CD14-positive monocyte (primary cell): ENCODE data around the gene HPSE2. TPM values are rescaled to one million over a fixed set of nuclear protein-coding genes. Genes with fewer than 3 reads are reported as not detected.

Experiments used
- DNase-seq, 3 donors: peaks; one replicate each; pipeline ENCODE4 v3.0.0-alpha.2; 2011 to 2022
- H2AFZ ChIP-seq: 2 replicates; pipeline ENCODE4 v1.6.0; 2012; ENCODE audit warnings: mild to moderate bottlenecking, low read depth, low read length, inconsistent platforms; ENCODE audit not compliant: insufficient read depth, poor library complexity, severe bottlenecking
- H3K27ac ChIP-seq, 2 donors: 1 replicate in 1 of 2; 2 replicates in 1 of 2; pipeline ENCODE4 v1.5.1; 2012 to 2013; ENCODE audit warnings: low read length in 2 of 2, control low read depth in 1 of 2, inconsistent platforms in 1 of 2, low read depth in 1 of 2, mild to moderate bottlenecking in 1 of 2
- H3K27me3 ChIP-seq, 2 donors: one replicate each; pipeline versions ENCODE4 v1.6.0 to v1.6.1; 2011 to 2013; ENCODE audit warnings: low read length in 2 of 2; ENCODE audit not compliant: control insufficient read depth in 2 of 2, insufficient read depth in 2 of 2
- H3K36me3 ChIP-seq, 2 donors: replicated peaks in 1 of 2; 1 replicate in 1 of 2; 2 replicates in 1 of 2; pipeline versions ENCODE4 v1.5.1 to v1.6.1; 2012 to 2013; ENCODE audit warnings: low read length in 2 of 2, control low read depth in 1 of 2, inconsistent platforms in 1 of 2, mild to moderate bottlenecking in 1 of 2; ENCODE audit not compliant: insufficient read depth in 2 of 2, control insufficient read depth in 1 of 2
- H3K4me1 ChIP-seq, 2 donors: 1 replicate in 1 of 2; 2 replicates in 1 of 2; pipeline versions ENCODE4 v1.5.1 to v1.6.1; 2012 to 2013; ENCODE audit warnings: low read length in 2 of 2, control low read depth in 1 of 2, inconsistent platforms in 1 of 2, mild to moderate bottlenecking in 1 of 2, moderate library complexity in 1 of 2; ENCODE audit not compliant: insufficient read depth in 2 of 2, control insufficient read depth in 1 of 2
- H3K4me2 ChIP-seq: replicated peaks from 2 replicates; pipeline ENCODE3; 2012; ENCODE audit warnings: low read length, moderate library complexity, mild to moderate bottlenecking; ENCODE audit not compliant: poor library complexity, severe bottlenecking; ENCODE audit errors: extremely low read depth
- H3K4me3 ChIP-seq, 3 experiments: fragments of 200-600 bp in 1 of 3; sonication (generic) in 1 of 3; replicated peaks in 1 of 3; 1 replicate in 2 of 3; 2 replicates in 1 of 3; pipeline ENCODE4 v1.5.1; 2011 to 2013; ENCODE audit warnings: low read length in 3 of 3, mild to moderate bottlenecking in 3 of 3, control low read depth in 2 of 3, low read depth in 2 of 3, inconsistent platforms in 1 of 3, moderate library complexity in 1 of 3
- H3K79me2 ChIP-seq: 2 replicates; pipeline ENCODE4 v1.6.0; 2012; ENCODE audit warnings: mild to moderate bottlenecking, control low read depth, inconsistent platforms, low read length, moderate library complexity; ENCODE audit not compliant: insufficient read depth
- H3K9ac ChIP-seq: 2 replicates; pipeline ENCODE4 v1.6.0; 2017; ENCODE audit warnings: low read length, mild to moderate bottlenecking; ENCODE audit not compliant: insufficient read depth, poor library complexity, severe bottlenecking
- H3K9me3 ChIP-seq, 2 donors: replicated peaks in 1 of 2; 1 replicate in 1 of 2; 2 replicates in 1 of 2; pipeline versions ENCODE4 v1.5.1 to v1.6.1; 2012 to 2013; ENCODE audit warnings: low read length in 2 of 2, control low read depth in 1 of 2; ENCODE audit not compliant: control insufficient read depth in 1 of 2, insufficient read depth in 1 of 2
- H4K20me1 ChIP-seq: 2 replicates; pipeline ENCODE4 v1.6.0; 2012; ENCODE audit warnings: mild to moderate bottlenecking, low read length, control low read depth, moderate library complexity; ENCODE audit not compliant: insufficient read depth
- H3K27ac Mint-ChIP-seq, 7 donors: one replicate each; pipeline ENCODE4 v1.8.0; 2020; ENCODE audit warnings: mild to moderate bottlenecking in 7 of 7, mixed read lengths in 7 of 7, moderate library complexity in 6 of 7, inconsistent platforms in 2 of 7
- H3K27me3 Mint-ChIP-seq, 3 donors: one replicate each; pipeline ENCODE4 v1.8.0; 2021 to 2022; ENCODE audit warnings: low read depth in 3 of 3, mild to moderate bottlenecking in 3 of 3, mixed read lengths in 3 of 3, moderate library complexity in 3 of 3, inconsistent platforms in 1 of 3
- H3K36me3 Mint-ChIP-seq, 2 donors: one replicate each; pipeline ENCODE4 v1.8.0; 2020; ENCODE audit warnings: mixed read lengths in 2 of 2, inconsistent platforms in 1 of 2, mild to moderate bottlenecking in 1 of 2
- H3K4me1 Mint-ChIP-seq: one replicate; pipeline ENCODE4 v1.8.0; 2020; ENCODE audit warnings: mild to moderate bottlenecking, mixed read lengths
- H3K4me3 Mint-ChIP-seq, 2 donors: one replicate each; pipeline ENCODE4 v1.8.0; 2020; ENCODE audit warnings: mild to moderate bottlenecking in 2 of 2, mixed read lengths in 2 of 2, moderate library complexity in 1 of 2
- H3K9me3 Mint-ChIP-seq, 7 donors: one replicate each; pipeline ENCODE4 v1.8.0; 2020 to 2022; ENCODE audit warnings: mixed read lengths in 7 of 7, mild to moderate bottlenecking in 6 of 7, moderate library complexity in 6 of 7, inconsistent platforms in 2 of 7
- CTCF ChIP-seq: fragments of 200-600 bp; IDR thresholded peaks from one replicate; pipeline ENCODE4 v1.8.0; 2022; ENCODE audit warnings: antibody characterized with exemption, mild to moderate bottlenecking
- WGBS: methylation state at CpG from one replicate; pipeline ENCODE4 v1.1.5; 2013; ENCODE audit warnings: missing lambda C conversion rate; ENCODE audit not compliant: insufficient coverage; 5-methylcytosine and 5-hydroxymethylcytosine counted together
- intact Hi-C, 2 donors: fragments of 100-400 bp; cut with micrococcal nuclease; formaldehyde crosslinking; loops; one replicate each; pipeline versions ENCODE4 v1.15.0 to v1.15.1; 2023
- polyA plus RNA-seq, 3 donors: library from polyadenylated mRNA; depleted of rRNA in 1 of 3; unstranded in 2 of 3; stranded (reverse) in 1 of 3; fragments of 300-500 nt in 2 of 3; fragments of >200 nt in 1 of 3; fragmentation: Illumina TruSeq in 2 of 3; gene quantifications; 1 replicate in 2 of 3; 2 replicates in 1 of 3; pipeline ENCODE4 v1.2.3, GENCODE V29; 2012 to 2021

HPSE2 gene
- polyA plus RNA-seq, 3 donors: not detected

- H3K9me3 Mint-ChIP-seq: peaks cover 0 to 17% (median 7%) of the 10 kb centered on the region in 7 donors
- no peak overlapping the region for H2AFZ ChIP-seq
- no peak for DNase-seq
- intact Hi-C loops: no loop called here
- H4K20me1 ChIP-seq: no peaks in the 10 kb centered on the region
- H3K36me3 ChIP-seq: no peaks in the 10 kb centered on the region
- H3K9me3 ChIP-seq: no peaks in the 10 kb centered on the region
- no peak overlapping the region for H3K9ac ChIP-seq
- WGBS: 100% methylated on average over 1 of the region's 2 CpGs
- H3K27me3 Mint-ChIP-seq: no peaks in the 10 kb centered on the region
- no peak overlapping the region for H3K27ac ChIP-seq
- H3K36me3 Mint-ChIP-seq: no peaks in the 10 kb centered on the region
- no peaks in the 10 kb centered on the region for H3K27me3 ChIP-seq
- TF ChIP-seq CTCF: no peak
- H3K79me2 ChIP-seq: no peaks in the 10 kb centered on the region
- H3K4me3 ChIP-seq: no peak overlapping the region
- H3K4me3 Mint-ChIP-seq: no peak overlapping the region
- no peak overlapping the region for H3K4me2 ChIP-seq
- no peaks in the 10 kb centered on the region for H3K4me1 Mint-ChIP-seq
- H3K27ac Mint-ChIP-seq: no peak overlapping the region
- no peaks in the 10 kb centered on the region for H3K4me1 ChIP-seq
Measured at GRCh38 chr10:98929709-98930108, 305.9 kb downstream of the HPSE2 start.

DNA sequence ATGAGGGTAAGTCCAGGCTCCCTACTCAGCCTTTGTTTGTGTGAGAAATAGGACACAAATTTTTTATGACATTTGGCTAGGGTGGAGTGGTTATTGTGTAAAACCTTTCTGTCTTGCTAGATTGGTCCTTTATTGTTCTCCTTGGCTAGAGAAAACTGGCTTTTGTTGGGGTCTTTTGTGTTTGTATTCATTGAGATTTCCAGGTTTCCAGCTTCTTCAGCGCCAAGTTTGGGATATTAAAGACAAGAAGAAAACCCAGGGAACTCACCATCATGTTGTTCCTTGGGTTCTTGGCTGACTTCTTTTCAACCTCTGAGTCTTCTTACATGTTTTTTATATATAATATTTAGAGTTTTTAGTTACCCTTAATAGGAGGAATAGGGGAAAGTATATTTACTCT lies 310.0 kb downstream of the HPSE2 start:
- no peak overlapping the region for H3K4me2 ChIP-seq
- no peaks in the 10 kb centered on the region for H3K4me1 ChIP-seq
- no peaks in the 10 kb centered on the region for H3K79me2 ChIP-seq
- no peaks in the 10 kb centered on the region for H3K36me3 ChIP-seq
- no peak overlapping the region for H3K27ac ChIP-seq
- intact Hi-C loops: no loop called here
- no peak overlapping the region for H3K4me3 ChIP-seq
- no peaks in the 10 kb centered on the region for H3K27me3 Mint-ChIP-seq
- peaks cover 0 to 3% (median 0%) of the 10 kb centered on the region in 7 donors for H3K9me3 Mint-ChIP-seq
- no peaks in the 10 kb centered on the region for H3K4me1 Mint-ChIP-seq
- H4K20me1 ChIP-seq: no peaks in the 10 kb centered on the region
- no peak for TF ChIP-seq CTCF
- DNase-seq: no peak
- H3K27ac Mint-ChIP-seq: no peak overlapping the region
- H3K9me3 ChIP-seq: no peaks in the 10 kb centered on the region
- H3K4me3 Mint-ChIP-seq: no peak overlapping the region
- H2AFZ ChIP-seq: no peak overlapping the region
- H3K36me3 Mint-ChIP-seq: no peaks in the 10 kb centered on the region
- no CpG with 5 or more reads among the region's 1 CpG for WGBS
- no peaks in the 10 kb centered on the region for H3K27me3 ChIP-seq
- H3K9ac ChIP-seq: no peak overlapping the region
